Measurements from ENCODE around the gene TK2. TPM values are rescaled to one million over a fixed set of nuclear protein-coding genes. Genes with fewer than 3 reads are reported as not detected.

Gene TK2
- total RNA-seq, 1 experiment from 2014 or later = 31.2 TPM

- DNase-seq (ENCODE audit: unreplicated experiment) = no peak
- ChIA-PET POLR2A (interaction anchor here (0.7 to 2.1 kb wide), 4 partner anchors 11 to 165 kb away, joined by 3 to 6 read pairs (median 5); partner anchors contain the start of gene CKLF), CTCF (interaction anchor here (0.6 to 4.5 kb wide), 32 partner anchors 8 to 312 kb away, joined by 3 to 36 read pairs (median 4); partner anchors contain the start of genes CKLF, CMTM2 and DYNC1LI2)
- no peaks in the 10 kb centered on the region for H3K4me1 Mint-ChIP-seq (ENCODE audit: insufficient read depth, unreplicated experiment)
- peaks cover 60% of the 10 kb centered on the region for H3K36me3 Mint-ChIP-seq (ENCODE audit: insufficient read depth, unreplicated experiment)
- BruUV-seq (replicated peaks) = no TSS peak
- H3K4me3 Mint-ChIP-seq (ENCODE audit: unreplicated experiment) = no peak overlapping the region
- H3K27ac Mint-ChIP-seq (ENCODE audit: low read depth, unreplicated experiment) = no peak overlapping the region
- intact Hi-C loops (cut with micrococcal nuclease) = no loop called here
- TF ChIP-seq, protein P1, sequence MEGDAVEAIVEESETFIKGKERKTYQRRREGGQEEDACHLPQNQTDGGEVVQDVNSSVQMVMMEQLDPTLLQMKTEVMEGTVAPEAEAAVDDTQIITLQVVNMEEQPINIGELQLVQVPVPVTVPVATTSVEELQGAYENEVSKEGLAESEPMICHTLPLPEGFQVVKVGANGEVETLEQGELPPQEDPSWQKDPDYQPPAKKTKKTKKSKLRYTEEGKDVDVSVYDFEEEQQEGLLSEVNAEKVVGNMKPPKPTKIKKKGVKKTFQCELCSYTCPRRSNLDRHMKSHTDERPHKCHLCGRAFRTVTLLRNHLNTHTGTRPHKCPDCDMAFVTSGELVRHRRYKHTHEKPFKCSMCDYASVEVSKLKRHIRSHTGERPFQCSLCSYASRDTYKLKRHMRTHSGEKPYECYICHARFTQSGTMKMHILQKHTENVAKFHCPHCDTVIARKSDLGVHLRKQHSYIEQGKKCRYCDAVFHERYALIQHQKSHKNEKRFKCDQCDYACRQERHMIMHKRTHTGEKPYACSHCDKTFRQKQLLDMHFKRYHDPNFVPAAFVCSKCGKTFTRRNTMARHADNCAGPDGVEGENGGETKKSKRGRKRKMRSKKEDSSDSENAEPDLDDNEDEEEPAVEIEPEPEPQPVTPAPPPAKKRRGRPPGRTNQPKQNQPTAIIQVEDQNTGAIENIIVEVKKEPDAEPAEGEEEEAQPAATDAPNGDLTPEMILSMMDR (IDR thresholded peaks at IDR 0.05; ENCODE audit: unreplicated experiment) = no peak
- H3K27me3 Mint-ChIP-seq (ENCODE audit: insufficient read depth, unreplicated experiment) = no peaks in the 10 kb centered on the region
- H3K9me3 Mint-ChIP-seq (ENCODE audit: unreplicated experiment) = no peaks in the 10 kb centered on the region
Measured at GRCh38 chr16:66562986-66563385, 13.1 kb upstream of the TK2 start.

DNA sequence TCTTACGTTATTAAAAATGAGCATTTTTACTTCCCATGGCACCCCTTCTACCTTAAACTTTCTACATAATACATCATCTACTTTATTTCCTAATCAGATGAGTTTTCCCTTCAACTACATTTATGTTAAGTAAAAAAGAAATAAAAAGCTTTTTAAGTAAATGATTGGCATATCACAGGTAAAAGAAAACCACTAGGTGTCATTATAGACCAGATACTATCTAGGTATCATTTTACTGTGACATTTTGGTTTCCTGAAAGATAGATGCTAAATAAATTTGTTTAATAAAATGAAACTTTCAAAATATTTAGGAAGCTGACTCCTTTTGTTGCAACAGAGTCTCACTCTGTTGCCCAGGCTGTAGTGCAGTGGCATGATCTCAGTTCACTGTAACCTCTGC is 12.5 kb upstream of the TK2 start:
- Mint-ChIP-seq H3K4me1 (ENCODE audit: insufficient read depth, unreplicated experiment) (no peaks in the 10 kb centered on the region), H3K9me3 (ENCODE audit: unreplicated experiment) (no peaks in the 10 kb centered on the region)

DNA sequence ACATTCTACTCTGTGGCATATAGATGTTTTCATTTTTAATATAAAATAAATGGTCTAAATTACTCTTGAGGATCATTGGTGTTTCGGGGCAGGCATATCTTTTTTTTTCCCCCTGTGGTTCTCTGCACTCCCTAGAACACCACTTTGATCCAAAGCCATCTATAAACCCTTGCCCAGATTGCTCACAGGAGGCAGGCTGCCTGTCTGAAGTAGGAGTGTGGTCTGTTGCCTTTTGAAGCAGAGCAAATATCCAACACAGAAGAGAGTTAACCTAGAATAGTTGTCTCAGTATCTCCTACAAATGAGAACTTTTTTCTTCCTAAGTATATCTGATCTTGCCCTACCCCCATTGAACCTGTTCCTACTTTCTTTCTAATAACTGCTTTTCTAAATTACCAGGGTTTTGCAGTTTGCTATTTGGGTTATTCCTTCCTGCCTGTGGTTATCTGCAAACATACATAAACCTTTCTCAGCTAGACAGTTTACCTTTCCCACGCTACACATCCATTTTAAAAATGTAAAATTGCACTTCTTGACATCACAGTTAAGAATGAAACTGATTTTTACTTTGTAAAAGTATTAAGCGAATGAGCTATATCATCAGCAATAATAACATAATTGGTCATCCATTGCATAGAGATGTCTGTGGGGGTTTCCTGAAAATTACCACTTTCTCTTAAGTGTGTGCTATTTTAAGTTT is 11.6 kb upstream of the TK2 start:
- POLR2A ChIA-PET = interaction anchor here (0.6 to 1.3 kb wide), 4 partner anchors 9 to 45 kb away, joined by 3 to 6 read pairs (median 4); partner anchors contain the start of gene CKLF
- peaks cover 59% of the 10 kb centered on the region for H3K36me3 Mint-ChIP-seq (ENCODE audit: insufficient read depth, unreplicated experiment)
- no peak for DNase-seq (ENCODE audit: unreplicated experiment)
- no TSS peak for BruUV-seq (replicated peaks)
- intact Hi-C loops (cut with micrococcal nuclease) = no loop called here
- no peaks in the 10 kb centered on the region for H3K4me1 Mint-ChIP-seq (ENCODE audit: insufficient read depth, unreplicated experiment)
- no peaks in the 10 kb centered on the region for H3K27me3 Mint-ChIP-seq (ENCODE audit: insufficient read depth, unreplicated experiment)
- CTCF ChIA-PET = interaction anchor here (0.5 to 4.5 kb wide), 16 partner anchors 9 to 305 kb away, joined by 3 to 36 read pairs (median 4); partner anchors contain the start of genes CKLF and CMTM2
- no peak overlapping the region for H3K4me3 Mint-ChIP-seq (ENCODE audit: unreplicated experiment)
- H3K9me3 Mint-ChIP-seq (ENCODE audit: unreplicated experiment) = no peaks in the 10 kb centered on the region
- TF ChIP-seq, protein P1 (IDR thresholded peaks at IDR 0.05; ENCODE audit: unreplicated experiment) = no peak
- H3K27ac Mint-ChIP-seq (ENCODE audit: low read depth, unreplicated experiment) = no peak overlapping the region

More for the DNA sequence above, 12.5 kb upstream of the TK2 start:
- Mint-ChIP-seq H3K36me3 (ENCODE audit: insufficient read depth, unreplicated experiment) (peaks cover 63% of the 10 kb centered on the region), H3K27ac (ENCODE audit: low read depth, unreplicated experiment) (no peak overlapping the region), H3K4me3 (ENCODE audit: unreplicated experiment) (no peak overlapping the region), H3K27me3 (ENCODE audit: insufficient read depth, unreplicated experiment) (no peaks in the 10 kb centered on the region)
- POLR2A ChIA-PET = interaction anchor here (0.7 to 2.1 kb wide), 5 partner anchors 10 to 165 kb away, joined by 3 to 6 read pairs (median 4); partner anchors contain the start of gene CKLF
- TF ChIP-seq, protein P1 (IDR thresholded peaks at IDR 0.05; ENCODE audit: unreplicated experiment) = peak; percentile 24
- CTCF ChIA-PET = interaction anchor here (0.7 to 4.5 kb wide), 26 partner anchors 9 to 304 kb away, joined by 3 to 36 read pairs (median 4); partner anchors contain the start of genes CKLF, CMTM2 and DYNC1LI2
- DNase-seq (ENCODE audit: unreplicated experiment) = no peak
- intact Hi-C loops (cut with micrococcal nuclease) = no loop called here
- no TSS peak for BruUV-seq (replicated peaks)

GRCh38 chr16:66560107-66560506 is 10.2 kb upstream of the TK2 start:
- H3K27me3 Mint-ChIP-seq (ENCODE audit: insufficient read depth, unreplicated experiment) = no peaks in the 10 kb centered on the region
- TF ChIP-seq, protein P1 (IDR thresholded peaks at IDR 0.05; ENCODE audit: unreplicated experiment) = no peak
- no peak overlapping the region for H3K4me3 Mint-ChIP-seq (ENCODE audit: unreplicated experiment)
- CTCF ChIA-PET = interaction anchor here (0.7 kb wide), 2 partner anchors 11 to 140 kb away, joined by 3 read pairs; no protein-coding TSS in a partner anchor
- peak overlapping the region; percentile 10 for H3K27ac Mint-ChIP-seq (ENCODE audit: low read depth, unreplicated experiment)
- intact Hi-C loops (cut with micrococcal nuclease) = no loop called here
- peaks cover 13% of the 10 kb centered on the region for H3K4me1 Mint-ChIP-seq (ENCODE audit: insufficient read depth, unreplicated experiment)
- POLR2A ChIA-PET = interaction anchor here (1.2 kb wide), 1 partner anchor 11 kb away, joined by 3 read pairs; no protein-coding TSS in a partner anchor
- no peaks in the 10 kb centered on the region for H3K9me3 Mint-ChIP-seq (ENCODE audit: unreplicated experiment)
- BruUV-seq (replicated peaks) = no TSS peak
- no peak for DNase-seq (ENCODE audit: unreplicated experiment)
- peaks cover 59% of the 10 kb centered on the region for H3K36me3 Mint-ChIP-seq (ENCODE audit: insufficient read depth, unreplicated experiment)

All from MCF 10A (cell line).